Activated gamma-delta T cell treated with Interleukin-2 at 50 U/mL for 16 hours (primary cell): Measurements from ENCODE around the gene GCK.
A peak's percentile ranks its signal among the peaks of the same experiment; 100 is the strongest.
"Not testable (repeated sequence)": the region's sequence is repeated elsewhere in the genome, so short reads cannot be mapped to it uniquely, and the experiment has no call there.

ENCODE experiments used
- DNase-seq: peaks from one replicate; pipeline ENCODE4 v3.0.0-alpha.2; 2020

GCK gene

DNA sequence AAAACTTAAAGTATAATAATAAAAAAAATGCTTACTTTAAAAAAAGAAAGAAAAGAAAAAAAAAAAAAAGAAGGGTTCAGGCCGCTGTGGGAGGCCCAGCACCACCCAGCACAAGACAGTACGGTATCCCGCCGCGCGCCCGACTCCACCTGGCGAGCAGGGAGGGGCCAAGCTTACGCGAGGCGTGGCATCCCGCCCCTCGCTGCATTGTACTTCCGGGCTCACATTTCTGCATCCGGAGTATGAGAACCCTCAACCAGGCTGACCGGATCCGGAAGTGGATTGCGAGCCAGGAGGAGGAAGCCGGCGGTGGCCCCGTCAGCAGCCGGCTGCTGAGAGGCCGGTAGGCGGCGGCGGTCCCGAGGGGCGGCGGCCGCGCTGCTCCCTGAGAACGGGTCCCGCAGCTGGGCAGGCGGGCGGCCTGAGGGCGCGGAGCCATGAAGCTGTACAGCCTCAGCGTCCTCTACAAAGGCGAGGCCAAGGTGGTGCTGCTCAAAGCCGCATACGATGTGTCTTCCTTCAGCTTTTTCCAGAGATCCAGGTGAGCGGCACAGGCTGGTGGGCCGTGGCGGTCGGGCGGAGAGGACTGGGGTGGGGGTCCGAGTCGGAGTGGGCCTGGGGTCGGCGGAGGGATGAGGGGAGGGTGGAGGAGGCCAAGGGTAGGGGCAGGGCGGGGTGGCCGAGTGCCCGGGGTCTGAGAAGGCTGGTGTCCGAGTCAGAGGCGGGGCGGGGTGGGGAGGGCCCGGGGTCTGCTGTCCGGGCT, 11.6 kb upstream of the GCK start, which contains the start of gene YKT6:
YKT6 (plus strand) TSS at position 280 of the 763 bp plus-strand sequence; CDS start at position 438, 158 bp downstream.
- DNase-seq, result peak; percentile 93

DNA sequence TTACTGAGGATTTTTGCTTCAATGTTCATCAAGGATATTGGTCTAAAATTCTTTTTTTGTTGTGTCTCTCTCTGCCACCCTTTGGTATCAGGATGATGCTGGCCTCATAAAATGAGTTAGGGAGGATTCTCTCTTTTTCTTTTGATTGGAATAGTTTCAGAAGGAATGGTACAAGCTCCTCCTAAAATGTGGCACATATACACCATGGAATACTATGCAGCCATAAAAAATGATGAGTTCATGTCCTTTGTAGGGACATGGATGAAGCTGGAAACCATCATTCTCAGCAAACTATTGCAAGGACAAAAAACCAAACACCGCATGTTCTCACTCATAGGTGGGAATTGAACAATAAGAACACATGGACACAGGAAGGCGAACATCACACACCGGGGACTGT, 10.9 kb upstream of the GCK start:
- not testable (repeated sequence) for DNase-seq

DNA sequence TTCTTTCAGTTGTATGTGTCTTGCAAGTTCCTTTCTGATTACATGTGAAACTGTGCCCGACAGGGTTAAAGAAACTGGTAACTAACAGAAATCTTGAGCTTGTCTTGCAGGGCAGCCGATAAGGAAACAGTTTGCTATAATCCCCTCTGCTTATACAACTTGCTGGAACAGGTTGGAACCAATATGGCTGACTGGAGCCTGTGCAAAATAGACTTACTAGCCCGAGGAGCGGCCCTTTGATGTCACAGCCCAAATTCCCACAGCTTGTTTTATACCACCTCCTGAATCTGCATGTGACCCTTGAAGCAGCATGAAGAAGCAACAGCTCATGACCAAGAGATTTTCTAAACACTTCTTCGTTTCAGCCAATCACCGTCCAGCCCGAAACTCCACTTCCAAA, 8.2 kb upstream of the GCK start:
- DNase-seq, result no peak

DNA sequence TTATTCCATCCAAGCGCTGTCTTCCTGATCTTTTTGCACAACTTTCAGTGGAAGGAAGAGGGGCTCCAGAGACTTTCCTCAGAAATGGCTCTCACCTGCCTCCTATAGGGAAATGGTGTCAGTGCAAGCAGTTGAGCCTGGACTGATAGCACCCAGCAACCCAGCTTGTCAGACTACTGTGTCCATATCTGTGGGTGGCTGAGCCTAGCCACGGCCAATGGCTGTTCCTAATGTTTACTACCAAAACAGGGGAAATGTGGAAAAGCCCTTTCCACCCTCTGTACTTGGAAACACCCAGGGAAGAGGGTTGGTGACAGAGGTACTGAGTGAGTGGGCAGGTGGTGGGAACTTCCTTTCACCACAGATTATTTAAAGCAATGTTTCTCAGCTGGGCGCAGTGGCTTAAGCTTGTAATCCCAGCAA, 7.2 kb upstream of the GCK start:
- no peak for DNase-seq

DNA sequence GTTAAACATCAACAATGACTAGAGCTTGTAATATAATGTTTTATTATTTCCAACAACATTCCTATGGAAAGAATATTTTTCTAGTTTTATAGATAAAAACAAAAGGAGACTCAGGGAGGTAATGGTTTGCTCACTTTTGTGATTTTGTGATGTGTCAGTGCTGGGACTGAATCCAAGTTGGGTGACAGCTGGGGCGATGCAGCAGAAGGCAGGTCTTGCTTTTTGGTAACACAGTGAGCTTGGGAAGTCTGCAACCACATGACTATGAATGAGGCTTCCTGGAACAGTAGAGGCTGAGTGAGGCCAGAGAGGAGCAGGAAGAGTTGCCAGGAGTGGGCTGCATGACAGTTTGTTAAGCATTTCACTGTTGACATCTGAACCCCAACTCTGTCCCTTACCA, 6.7 kb upstream of the GCK start:
- no peak for DNase-seq

DNA sequence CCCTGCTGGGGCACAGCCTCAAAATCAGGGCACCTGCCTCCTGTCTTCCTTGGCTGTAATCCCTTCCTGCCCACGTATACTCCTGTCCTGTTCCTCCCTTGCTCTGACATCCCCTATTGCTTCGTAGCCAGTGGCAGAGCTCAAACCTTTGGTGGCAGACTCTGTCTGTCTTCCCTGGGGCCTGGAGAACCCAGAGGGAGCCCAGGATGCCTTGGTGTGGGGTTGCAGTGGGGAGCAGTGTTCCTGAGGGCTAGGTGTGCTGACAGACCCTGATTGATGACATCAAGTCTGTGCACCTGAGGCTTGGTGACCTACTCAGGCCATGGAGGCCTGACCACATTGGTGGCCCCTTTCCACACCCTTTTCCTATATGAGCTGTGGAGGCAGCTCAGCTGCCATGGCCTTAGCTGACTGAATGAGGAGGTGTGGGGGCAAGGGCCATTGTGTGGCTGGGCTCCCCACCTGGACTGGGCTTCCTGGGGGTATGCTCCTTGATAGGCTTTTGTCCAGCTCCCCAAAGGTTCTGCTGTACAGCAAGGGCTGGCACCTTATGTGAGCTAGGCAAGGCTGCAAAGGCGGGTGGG, 5.4 kb upstream of the GCK start:
- DNase-seq, result no peak

DNA sequence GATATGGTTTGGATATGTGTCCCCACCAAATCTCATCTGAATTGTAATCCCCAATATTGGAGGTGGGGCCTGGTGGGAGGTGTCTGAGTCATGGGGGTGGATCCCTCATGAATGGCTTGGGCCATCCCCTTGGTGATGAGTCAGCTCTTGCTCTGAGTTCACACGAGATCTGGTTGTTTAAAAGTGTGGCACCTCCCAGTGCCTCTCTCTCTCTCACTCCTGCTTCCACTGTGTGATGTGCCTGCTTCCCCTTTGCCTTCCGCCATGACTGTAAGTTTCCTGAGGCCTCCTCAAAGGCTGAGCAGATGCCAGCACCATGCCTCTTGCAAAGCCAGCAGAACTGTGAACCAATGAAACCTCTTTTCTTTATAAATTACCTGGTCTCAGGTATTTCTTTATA, 4.8 kb upstream of the GCK start:
- no peak for DNase-seq

DNA sequence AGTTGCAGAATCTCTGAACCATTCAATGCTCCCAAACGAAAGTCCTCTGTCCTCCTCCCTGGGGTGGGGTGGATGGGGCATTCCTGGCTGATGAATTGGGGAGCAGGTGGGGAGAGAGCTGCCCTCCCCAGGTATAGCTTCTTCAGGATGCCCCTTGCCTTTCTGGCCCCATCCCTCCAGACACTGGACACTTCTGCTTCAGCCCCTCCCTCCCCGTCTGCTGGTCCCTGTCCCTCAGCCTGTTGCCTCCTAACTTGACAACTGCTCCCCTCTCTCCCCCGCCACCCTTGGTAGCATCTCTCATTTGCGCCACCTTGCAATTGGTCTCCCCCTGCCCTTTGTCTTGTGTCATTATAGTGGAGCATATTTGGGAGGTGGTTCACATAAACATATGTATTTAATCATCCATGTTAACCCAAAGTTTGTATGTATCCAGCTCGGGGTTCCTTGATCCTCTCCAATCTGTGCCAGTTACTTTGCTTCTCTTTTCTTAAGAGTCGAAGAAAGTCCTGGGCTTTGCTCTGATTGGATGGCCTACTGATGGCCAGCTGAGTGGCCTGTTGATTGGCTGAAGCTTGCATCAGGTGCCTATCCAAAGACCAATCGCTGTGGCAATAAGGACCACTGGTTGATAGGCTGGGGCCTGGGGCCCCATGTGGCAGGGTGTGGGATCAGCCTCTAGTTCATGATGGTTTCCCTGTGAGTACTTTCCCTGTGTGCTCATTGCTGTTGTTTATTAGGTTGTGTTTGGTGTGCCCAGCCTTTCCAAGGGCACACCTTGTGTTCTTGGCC, 4.0 kb upstream of the GCK start:
- no peak for DNase-seq

DNA sequence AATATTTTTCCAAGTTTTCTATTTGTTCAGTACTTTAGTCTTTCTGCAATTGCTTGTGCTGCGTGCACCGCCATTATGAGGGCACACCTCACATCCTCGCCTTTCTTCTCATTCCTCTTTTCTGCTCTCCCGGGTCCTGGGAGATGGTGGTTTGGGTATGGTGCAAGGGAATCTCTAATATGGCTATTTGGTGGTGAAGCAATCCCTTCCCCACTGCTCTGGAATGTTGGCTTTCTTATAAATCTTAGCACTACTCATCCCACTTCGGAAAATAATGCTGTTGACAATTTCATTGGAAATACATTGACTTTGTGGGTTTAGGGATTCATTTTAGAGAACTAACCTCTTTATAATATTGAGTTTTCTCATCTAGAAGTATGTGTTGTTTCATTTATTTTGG, 1.9 kb upstream of the GCK start:
- DNase-seq, result no peak

DNA sequence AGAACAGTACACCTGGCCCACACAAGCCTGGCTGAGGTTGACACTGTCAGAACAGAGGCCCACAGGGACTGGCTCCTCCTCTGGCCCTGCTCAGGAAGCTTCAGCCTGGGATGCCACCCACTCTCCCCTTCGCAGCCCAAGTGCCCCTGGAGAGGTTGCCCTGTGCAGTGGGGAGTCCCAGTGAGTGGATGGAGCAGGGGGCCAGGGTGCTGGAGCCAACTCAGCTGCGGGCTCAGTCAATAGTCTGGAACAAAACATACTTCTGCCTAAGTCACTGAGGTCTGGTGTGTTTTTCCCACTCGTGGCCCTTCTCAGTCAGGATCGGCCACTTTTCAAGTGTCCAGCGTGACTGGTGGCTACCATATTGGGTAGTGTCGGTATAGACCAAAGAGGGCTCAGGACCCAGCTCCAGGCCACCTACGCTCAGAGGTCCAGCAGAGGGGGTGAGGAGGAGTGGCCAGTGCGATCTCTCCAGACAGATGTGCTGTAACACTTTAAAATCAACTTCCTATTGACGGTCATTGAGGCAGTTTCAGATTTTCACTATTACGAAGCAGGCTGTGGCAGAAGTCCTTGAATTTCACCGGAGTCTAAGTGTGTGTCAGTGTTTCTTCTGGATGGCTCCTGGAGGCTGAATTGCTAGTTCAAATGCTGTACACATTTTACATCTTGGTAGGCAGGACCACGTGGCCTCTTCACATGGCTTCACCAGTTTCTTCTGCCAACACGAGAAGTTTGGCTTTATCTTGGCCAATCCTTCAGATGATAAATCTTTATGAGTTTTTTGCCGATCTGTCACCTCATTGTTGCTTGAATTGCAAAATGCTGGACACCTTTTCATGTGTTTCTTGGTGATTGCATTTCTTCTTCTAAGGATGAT, 994 bp upstream of the GCK start:
- no peak for DNase-seq

DNA sequence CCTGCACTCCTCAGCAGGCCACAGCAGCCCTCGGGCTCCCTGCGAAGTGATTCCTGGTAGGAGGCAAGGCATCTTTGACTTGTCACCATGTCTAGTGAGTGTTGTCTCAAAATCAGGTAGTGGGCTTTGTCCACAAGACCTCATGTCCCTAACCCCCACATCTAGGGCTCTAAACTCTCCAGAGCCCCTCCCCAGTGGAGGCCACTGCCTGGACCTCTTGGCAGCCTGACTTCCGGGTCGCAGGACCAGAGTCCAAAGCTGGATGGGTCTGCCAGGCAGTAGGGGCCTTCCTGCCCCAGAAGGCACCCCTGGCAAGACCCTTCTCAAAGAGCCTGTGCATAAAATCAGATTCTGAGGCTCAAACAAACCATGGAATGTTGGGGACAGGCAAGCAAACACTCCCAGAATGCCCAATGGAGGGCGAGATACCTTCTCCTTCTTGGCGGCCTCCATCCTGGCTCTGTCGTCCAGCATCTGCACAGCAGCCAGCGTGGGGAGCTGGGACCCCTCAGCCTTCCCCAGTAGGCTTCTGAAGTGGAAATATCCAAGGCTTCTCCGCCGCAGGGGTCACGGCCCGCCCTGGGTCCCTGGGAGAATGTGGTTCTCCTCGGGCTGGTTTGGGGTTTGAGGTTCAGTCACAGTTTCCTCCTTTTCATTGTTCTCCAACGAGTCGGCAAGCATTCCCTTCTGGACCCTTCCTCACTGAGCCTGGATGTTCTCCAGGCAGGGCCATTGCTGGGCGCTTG, 586 bp downstream of the GCK start:
- no peak for DNase-seq

DNA sequence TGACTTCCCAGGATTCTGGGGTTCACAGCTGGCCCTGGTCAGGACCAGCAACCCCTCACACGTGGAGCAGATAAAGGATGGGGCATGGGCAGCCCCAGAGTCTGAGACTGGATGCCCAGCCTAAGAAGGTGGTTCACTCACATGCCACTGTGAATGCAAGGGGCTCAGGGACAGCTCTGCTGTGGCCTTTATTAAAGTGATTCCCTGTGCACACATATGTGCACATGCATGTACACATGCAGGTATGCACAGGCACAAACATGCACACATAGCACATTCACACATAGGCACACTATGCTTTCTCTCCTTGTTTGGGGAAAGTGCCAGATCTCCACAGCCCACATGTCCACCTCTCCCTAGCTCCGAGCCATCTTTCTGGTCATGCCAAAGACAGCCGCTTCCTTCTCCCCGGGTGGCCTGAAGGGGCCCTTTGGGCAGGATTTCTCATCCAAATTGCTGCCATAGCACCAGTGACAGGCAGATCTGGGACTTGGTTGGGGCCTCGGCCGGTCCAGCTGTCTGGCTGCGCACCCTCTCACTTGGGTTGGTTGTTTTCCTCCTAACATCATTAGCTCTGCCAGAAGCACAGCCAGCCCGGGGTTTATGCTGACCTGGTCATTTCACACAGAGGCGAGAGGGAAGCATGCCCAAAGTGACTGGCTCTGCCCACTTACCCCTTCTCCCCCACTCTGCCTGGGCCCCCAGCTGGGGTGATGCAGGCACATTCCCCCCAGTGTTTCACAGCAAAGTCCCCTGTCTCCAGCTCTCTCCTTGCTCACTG, 1.4 kb downstream of the GCK start:
- DNase-seq, result no peak

DNA sequence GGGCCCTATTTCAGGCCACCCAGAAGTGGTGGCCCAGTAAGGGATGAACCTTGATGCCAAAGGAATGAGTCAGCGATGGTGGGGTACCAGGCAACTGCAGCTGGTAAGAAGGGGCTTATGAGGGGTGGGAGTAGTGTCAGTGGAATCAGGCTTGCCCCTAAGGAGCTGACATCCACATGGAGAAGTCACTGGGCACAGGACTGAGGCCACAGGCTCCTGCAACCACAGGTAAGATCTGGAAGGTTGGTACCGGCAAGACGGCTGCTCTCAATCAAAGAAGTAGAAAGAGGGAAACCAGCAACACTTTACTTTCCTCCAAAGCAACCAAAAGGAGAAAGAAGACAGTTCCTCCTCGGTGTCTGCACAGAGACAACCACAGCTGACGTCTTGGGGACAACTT, 2.5 kb downstream of the GCK start:
- no peak for DNase-seq

DNA sequence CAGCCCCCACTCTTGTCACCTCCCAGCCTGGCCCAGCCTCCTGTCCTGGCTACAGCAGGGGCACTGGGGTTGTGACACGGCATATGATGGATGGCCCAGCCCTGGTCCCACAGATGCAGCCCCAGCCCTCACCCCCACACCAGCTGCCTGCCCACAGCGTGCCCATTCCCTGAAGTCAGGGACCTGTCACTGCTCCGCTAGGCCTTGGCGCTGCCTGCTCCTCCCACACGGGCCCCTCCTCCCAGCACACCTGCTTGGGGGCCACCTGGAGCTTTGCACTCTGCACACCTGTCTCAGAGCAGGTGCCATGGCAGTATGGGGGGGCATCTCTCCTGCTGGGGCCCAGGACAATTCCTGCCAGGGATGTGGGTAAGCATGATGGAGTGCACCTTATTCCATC, 3.5 kb downstream of the GCK start:
- no peak for DNase-seq

DNA sequence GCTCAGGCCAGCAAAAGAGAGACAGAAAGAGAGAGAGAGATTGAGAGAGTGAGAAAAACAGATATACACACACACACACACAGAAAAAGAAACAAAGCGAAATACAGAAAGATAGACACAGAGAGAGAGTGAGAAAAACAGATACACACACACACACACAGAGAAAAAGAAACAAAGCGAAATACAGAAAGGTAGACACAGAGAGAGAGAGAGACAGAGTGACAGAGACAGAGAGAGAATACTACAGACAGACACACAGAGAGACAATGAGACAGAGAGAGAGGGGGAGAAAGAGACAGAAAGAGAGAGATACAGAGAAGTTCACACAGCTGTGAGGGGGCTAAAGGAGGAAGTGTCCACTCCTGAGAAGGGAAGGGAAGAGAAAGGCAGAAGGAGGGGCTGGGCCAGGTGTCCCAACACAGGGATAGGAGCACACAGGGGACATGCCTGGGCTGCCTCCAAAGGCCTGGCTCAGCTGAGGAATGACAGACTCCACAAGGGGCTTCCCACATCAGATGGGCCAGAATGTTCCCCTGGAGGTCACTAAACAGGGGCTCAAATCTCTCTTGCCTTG, 4.3 kb downstream of the GCK start:
- no peak for DNase-seq

DNA sequence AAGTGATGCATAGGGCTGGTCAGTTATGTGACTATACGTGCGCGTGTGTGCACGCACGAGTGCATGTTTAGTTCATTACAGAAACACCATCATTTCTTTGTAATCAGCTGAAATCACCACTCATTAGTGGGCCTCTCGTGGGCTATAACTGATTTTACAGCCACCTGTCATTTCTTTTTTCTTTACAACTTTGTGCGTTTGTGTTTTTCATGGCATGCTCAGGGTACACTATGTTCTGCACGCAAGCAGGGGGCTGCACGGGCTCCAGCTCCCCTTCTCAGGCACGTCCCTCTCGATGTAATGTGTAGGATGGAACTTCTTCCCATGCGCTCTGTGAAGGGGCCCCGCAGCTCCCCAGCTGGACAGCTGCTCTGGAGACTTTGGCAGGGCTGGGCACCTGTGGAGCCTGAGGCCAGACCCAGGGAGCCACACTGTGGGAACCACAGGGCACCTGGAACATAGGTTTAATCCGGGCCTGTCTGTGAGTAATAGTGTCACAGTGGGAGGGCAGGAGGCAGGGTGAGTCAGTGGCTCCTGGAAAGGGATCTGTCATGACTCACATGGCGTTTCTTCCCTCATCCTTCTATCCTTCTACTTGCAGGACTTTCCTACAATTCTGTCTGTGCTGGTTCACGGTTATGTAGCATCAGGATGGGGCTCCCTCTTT, 4.9 kb downstream of the GCK start:
- no peak for DNase-seq

DNA sequence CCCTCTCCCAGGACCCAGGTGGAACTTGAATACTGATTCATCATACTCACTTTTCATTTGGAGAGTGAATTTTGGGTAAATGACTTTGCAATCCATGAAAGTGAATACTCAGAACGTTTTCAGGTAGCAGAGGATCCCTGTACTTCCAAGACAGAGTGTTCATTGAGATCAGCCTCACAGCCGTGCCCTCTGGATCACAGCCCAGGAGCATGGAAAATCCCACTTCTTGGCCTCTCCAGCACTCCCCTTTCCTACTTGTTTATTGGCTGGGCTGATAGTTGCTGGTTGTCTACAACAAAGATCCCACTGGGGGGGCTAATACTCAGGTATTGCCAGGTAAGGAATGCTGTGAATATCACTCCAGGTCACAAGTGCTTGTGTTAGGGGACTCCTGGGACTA, 5.9 kb downstream of the GCK start:
- DNase-seq, result no peak

DNA sequence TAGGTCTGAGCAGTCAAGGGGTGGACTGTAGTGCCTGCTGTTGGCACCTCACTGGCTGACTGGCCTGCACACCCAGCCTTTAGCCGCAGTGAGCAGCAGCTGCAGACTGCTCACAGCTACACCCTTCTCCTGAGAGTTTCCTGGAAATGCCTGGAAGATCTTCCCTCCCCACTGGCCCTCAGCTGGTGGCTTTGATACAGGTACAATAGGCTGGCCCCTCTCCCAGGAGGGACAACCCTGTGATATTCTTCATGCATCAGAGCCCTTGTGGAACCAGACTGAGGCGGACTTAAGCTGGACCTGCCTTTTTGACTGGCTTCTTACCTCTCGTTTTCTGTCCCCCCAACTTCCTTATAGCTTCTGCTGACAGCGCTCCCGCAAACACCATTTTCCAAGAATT, 6.4 kb downstream of the GCK start:
- no peak for DNase-seq

DNA sequence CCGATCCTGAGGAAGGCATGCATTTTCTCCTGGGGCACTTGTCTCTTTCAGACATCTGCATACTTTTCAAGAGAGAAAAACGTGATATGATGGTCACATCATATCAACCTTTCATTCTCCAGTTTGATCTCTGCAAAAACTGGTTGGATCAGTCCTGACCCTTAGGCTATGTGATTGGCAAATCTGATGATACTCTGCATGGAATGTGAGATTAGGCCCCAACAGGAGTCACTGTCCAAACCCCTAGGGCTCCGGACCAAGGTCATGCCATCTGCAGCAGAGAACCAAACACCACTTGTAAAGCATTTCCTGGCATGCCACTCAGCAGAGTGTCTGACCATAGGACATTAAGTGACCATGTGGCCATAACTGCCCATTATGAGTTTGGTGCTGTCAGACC, 8.6 kb downstream of the GCK start:
- DNase-seq, result no peak

DNA sequence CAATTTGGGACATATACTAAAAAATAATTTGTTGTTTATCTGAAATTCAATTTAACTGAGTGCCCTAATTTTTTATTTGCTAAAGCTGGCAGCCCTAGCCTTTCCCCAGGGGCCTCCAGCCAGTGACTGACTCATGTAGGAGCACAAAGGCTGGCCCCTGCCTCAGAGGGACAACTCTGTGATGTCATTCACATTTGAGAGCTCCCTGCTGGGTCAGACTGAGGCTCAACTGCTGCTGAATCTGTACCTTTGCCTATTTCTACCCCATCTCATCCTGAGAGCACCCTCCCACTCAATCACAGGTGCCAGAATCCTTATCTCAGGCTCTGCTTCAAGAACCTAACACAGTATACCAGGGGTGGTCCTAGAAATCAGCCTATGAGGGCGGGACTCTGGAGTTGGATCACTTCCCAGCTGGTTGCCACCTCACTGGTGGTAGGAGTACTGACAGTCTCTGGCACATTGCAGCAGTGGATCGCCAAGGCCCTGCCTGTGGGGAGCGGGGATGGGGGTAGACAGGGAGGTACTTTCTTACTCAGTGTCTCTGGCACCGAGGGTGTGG, 11.6 kb downstream of the GCK start:
- no peak for DNase-seq
